Kidney epithelial cell (primary cell): ENCODE data around the gene BOLA3. TPM values are rescaled to one million over a fixed set of nuclear protein-coding genes. Genes with fewer than 3 reads are reported as not detected.
A peak's percentile ranks its signal among the peaks of the same experiment; 100 is the strongest.

Source experiments
- DNase-seq: peaks from one replicate; pipeline ENCODE4 v3.0.0-alpha.2; 2010; ENCODE audit warnings: low read depth
- H3K27me3 ChIP-seq: 2 replicates; pipeline ENCODE4 v1.6.0; 2011; ENCODE audit warnings: low read length; ENCODE audit not compliant: control insufficient read depth, insufficient read depth
- H3K36me3 ChIP-seq: 2 replicates; pipeline ENCODE4 v1.5.1; 2011; ENCODE audit warnings: low read length; ENCODE audit not compliant: control insufficient read depth, insufficient read depth
- H3K4me3 ChIP-seq: 2 replicates; pipeline ENCODE4 v1.5.1; 2011; ENCODE audit warnings: low read depth, mild to moderate bottlenecking, control low read depth, low read length
- total RNA-seq: library from RNA; depleted of rRNA; stranded (reverse); fragments of >200 nt; gene quantifications from 2 replicates; pipeline ENCODE4 v1.2.3, GENCODE V29; 2015
- TF ChIP-seq, protein P1 (sequence below): IDR thresholded peaks from 2 replicates; pipeline ENCODE4 v1.5.1; 2011; ENCODE audit warnings: mild to moderate bottlenecking, moderate library complexity, low read length, control low read depth, inconsistent platforms; ENCODE audit not compliant: insufficient read depth, poor library complexity, severe bottlenecking

The BOLA3 gene
- total RNA-seq, 1 donor from 2014 or later, result 78.8 TPM

GRCh38 chr2:74178211-74179062 lies 30.7 kb upstream of the BOLA3 start, which contains the start of gene MOB1A:
TSS of gene MOB1A (minus strand) at chr2:74178879. CDS start at chr2:74178674, 205 bp downstream.
- Histone ChIP-seq H3K4me3 (peak within 1 kb of the TSS; percentile 49), H3K36me3 (no peaks in the 10 kb centered on the region), H3K27me3 (no peaks in the 10 kb centered on the region)
- peak; percentile 93 for DNase-seq
- TF ChIP-seq, protein P1, sequence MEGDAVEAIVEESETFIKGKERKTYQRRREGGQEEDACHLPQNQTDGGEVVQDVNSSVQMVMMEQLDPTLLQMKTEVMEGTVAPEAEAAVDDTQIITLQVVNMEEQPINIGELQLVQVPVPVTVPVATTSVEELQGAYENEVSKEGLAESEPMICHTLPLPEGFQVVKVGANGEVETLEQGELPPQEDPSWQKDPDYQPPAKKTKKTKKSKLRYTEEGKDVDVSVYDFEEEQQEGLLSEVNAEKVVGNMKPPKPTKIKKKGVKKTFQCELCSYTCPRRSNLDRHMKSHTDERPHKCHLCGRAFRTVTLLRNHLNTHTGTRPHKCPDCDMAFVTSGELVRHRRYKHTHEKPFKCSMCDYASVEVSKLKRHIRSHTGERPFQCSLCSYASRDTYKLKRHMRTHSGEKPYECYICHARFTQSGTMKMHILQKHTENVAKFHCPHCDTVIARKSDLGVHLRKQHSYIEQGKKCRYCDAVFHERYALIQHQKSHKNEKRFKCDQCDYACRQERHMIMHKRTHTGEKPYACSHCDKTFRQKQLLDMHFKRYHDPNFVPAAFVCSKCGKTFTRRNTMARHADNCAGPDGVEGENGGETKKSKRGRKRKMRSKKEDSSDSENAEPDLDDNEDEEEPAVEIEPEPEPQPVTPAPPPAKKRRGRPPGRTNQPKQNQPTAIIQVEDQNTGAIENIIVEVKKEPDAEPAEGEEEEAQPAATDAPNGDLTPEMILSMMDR, result no peak

GRCh38 chr2:74177696-74178095 lies 30.0 kb upstream of the BOLA3 start:
- TF ChIP-seq, protein P1, result no peak
- DNase-seq, result no peak
- H3K36me3 ChIP-seq, result no peaks in the 10 kb centered on the region
- H3K4me3 ChIP-seq, result peak overlapping the region; percentile 49
- H3K27me3 ChIP-seq, result no peaks in the 10 kb centered on the region

- H3K4me3 ChIP-seq, result no peak overlapping the region
- DNase-seq, result no peak
- no peaks in the 10 kb centered on the region for H3K27me3 ChIP-seq
- peaks cover 1% of the 10 kb centered on the region for H3K36me3 ChIP-seq
- TF ChIP-seq, protein P1, result no peak
Observed at GRCh38 chr2:74174909-74175308, 27.2 kb upstream of the BOLA3 start.

DNA sequence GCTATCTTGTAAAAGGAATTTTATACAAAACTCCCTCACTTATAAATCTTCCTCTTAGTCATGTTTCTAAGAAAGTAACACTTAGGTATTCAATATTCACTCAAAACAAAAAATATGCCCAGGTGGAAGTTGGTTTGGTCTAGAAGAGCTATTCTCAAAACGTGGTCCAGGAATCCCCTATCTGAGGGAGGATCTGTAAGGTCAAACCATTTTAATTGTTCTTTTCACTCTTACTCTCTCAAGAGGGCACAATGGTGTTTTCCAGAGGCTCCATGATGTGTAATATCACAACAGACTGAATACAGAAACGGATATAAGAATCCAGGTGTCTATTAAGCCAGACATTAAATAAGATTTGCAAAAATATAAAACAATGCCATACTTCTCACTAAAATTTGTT lies 21.0 kb upstream of the BOLA3 start:
- H3K36me3 ChIP-seq, result peaks cover 1% of the 10 kb centered on the region

GRCh38 chr2:74164761-74165160 lies 17.0 kb upstream of the BOLA3 start:
- Histone ChIP-seq H3K27me3 (no peaks in the 10 kb centered on the region), H3K36me3 (no peaks in the 10 kb centered on the region), H3K4me3 (no peak overlapping the region)
- TF ChIP-seq, protein P1, result no peak
- no peak for DNase-seq

More for the DNA sequence above, 21.0 kb upstream of the BOLA3 start:
- Histone ChIP-seq H3K27me3 (no peaks in the 10 kb centered on the region), H3K4me3 (no peak overlapping the region)
- DNase-seq, result no peak
- TF ChIP-seq, protein P1, result no peak
